ENCODE results near the gene ISM1.
"Not testable (repeated sequence)": the region's sequence is repeated elsewhere in the genome, so short reads cannot be mapped to it uniquely, and the experiment has no call there.

The ISM1 gene

DNA sequence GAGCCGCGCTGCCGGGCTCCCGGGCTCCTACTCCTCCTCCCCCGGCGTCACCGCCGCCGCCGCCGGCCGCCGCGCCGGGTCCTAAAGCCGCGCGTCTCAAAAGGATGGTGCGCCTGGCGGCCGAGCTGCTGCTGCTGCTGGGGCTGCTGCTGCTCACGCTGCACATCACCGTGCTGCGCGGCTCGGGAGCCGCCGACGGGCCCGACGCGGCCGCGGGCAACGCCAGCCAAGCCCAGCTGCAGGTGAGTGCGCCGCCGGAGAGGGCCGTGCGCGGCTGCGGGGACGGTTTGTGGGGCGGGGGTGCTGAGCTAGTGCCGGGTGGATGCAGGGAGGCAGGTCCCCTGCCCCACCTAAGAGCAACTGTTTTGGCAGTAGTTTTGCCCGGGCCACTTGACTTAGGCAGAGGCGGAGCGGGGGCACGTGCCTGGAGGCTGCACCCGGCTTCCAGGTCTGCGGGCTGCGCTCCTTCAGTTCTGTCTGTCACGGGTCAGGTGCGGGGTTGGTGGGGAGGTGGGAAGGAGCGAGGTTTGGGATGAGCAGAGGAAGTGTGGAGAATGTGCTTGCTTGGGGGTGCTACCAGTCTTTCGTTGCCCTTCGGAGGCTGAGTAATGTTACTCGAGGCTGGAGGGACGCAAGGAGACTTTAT lies 722 bp downstream of the ISM1 start:
- DNase-seq (ENCODE audit: low read depth in 2 of 2) = peak; percentile 42 to 63

GRCh38 chr20:13222319-13222716 lies 1.2 kb downstream of the ISM1 start:
- no peak for DNase-seq (ENCODE audit: low read depth in 2 of 2)

DNA sequence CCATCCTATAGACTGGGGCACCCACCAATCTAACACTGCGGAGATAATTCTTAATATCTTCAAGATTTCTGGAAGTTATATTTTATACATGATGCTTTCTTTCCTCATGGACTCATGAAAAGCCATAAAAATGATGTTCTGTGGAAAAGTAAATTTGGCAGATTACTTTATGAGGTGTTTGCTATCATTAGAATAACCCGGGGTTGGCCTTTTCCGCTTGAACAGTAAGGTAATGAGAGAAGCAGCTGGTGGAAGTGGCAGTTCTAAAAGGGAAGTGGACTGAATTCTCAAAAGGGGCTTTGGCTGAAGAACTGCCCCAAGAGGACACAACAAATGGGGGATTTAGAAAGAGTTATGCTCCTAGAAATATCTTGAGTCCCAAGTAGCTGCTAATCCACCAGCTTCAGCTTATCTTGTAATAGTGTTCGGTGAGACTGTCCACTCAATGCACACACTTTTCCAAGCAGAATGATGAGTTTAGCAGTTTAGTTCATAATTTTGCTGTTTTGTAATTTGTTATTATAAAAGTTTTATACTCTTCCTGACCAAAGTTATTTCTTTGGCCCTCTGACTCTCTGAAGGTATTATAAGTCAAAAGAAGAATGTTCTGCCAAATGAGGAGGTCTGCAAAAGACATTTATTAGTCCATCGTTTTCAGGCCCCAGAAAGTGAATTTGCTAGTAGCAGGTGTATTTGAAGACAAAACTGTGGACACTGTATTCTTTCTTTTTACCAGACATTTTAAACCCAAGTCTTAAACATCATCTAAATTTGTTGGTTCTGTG lies 2.9 kb downstream of the ISM1 start:
- DNase-seq (ENCODE audit: low read depth in 2 of 2) = no peak

- DNase-seq (ENCODE audit: low read depth in 2 of 2) = no peak
Observed at GRCh38 chr20:13226367-13226766, 5.3 kb downstream of the ISM1 start.

GRCh38 chr20:13228771-13229170 lies 7.7 kb downstream of the ISM1 start:
- DNase-seq (ENCODE audit: low read depth in 2 of 2) = no peak

- DNase-seq (ENCODE audit: low read depth in 2 of 2) = no peak
Observed at GRCh38 chr20:13229538-13229937, 8.5 kb downstream of the ISM1 start.

DNA sequence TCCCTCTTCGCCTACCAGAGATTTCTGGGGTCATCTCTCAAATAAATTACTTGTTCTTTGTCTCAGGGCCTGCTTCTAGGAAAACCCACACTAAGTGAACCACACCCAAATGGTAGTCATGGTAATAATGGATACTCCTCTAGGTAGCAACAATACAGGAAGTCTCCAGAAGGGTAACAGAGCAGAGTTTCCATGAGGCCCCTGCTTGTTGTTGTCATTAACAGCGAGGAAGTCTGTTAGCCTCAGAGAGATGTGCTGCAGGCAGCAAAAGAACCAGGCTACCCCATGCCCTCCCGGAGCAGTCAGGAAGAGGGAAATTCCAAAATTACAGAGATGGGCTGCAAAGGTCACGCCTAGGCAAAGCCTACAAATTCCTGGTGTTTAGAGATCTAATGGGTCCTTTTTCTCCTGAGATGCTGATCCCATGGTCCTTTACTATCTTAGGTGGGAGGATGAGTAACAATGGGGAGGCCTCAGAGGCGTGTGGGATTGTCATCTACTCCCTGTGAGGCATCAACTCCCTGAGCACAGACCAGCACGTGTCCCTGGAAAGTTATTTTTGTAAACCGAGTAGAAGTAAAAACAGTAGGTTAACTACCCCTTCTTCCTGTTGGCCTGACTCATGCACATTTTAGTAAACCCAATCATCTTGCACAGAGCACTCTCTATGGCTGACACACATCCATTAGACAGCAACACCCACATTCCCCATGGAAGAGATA lies 10.1 kb downstream of the ISM1 start:
- DNase-seq (ENCODE audit: low read depth in 2 of 2) = no peak

GRCh38 chr20:13232999-13233398 lies 11.9 kb downstream of the ISM1 start:
- DNase-seq (ENCODE audit: low read depth in 2 of 2) = no peak

DNA sequence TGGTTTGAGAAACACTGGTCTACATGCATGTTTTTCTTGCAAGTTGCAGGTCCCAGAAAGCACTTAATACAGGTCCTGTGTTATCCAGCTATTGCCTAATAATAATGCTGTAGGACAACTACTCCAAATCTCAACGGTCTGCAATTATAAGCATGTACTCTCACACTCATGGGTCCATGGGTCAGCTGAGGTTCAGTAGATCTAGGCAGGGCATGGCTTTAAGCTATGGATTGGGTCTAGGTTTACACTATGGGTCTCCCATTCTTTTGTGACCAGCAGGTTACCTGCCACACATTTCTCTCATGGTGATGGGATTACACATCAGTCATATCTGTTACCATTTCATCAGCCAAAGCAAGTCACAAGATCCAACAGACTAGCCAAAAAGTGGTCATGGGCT lies 13.9 kb downstream of the ISM1 start:
- DNase-seq (ENCODE audit: low read depth in 2 of 2) = no peak

DNA sequence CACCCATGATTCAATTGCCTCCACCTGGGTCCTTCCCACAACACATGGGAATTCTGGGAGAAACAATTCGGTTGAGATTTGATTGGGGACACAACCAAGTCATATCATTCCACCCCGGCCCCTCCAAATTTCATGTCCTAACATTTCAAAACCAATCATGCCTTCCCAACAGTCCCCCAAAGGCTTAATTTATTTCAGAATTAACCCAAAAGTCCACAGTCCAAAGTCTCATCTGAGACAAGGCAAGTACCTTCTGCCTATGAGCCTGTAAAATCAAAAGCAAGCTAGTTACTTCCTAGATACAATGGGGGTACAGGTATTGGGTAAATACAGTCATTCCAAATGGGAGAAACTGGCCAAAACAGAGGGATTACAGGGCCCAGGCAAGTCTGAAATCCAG lies 15.3 kb downstream of the ISM1 start:
- DNase-seq (ENCODE audit: low read depth in 2 of 2) = not testable (repeated sequence)

DNA sequence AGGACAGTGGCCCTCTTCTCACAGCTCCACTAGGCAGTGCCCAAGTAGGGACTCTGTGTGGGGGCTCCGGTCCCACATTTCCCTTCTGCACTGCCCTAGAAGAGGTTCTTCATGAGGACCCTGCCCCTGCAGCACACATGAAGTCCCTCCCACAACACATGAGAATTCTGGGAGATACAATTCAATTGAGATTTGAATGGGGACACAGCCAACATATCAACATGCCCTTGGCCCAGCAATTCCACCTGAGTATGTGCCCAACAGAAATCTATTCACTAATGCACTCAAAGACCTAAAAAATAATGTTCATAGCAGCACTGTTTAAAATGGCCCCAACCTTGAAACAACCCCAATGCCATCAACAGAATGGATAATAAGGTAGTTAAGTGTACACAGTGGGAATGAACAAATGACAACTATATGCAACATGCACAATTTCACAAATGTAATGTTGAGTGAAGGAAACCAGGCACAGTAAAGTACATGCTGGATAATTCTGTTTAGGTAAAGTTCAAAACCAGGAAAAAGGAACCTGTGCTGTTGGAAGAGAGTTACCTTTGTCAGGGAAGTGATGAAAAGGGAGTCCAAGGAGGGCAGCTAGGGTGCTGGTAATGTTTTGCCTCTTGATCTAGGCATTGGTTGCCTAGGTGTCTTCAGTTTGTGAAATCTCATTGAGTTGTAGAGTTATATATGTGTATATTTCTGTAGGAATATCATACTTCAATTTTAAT lies 16.1 kb downstream of the ISM1 start:
- no peak for DNase-seq (ENCODE audit: low read depth in 2 of 2)

DNA sequence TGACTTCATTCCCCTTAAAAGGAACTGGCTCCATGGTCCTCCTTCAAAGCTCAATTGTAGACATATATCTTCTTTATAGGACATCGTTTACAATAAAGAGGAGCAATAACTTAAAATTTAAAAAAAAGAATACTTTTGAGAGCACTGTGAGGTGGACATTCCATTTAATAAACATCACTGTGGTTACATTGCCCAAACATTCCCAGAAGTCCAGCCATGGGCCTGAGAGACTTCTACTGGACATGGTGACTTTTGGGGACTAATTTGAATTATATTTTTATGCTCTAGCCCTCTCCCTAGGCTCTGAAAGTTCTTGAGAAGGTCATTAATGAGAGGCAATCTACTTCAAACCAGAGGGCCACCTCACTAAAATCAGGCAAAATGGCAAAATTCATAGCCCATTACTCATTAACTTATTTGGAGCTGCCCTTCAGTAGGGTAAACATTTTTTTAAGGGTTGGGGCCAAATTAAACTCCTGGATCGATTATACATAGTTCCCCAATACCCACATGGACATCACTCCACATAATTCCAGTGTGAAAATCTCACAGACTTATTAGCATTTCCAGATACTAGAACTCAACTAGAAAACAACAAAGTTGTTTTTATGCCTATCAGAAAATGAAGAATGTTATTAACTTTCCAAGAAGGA lies 17.1 kb downstream of the ISM1 start:
- DNase-seq (ENCODE audit: low read depth in 2 of 2) = no peak

- DNase-seq (ENCODE audit: low read depth in 2 of 2) = no peak
Observed at GRCh38 chr20:13243826-13244376, 22.8 kb downstream of the ISM1 start.

- no peak for DNase-seq (ENCODE audit: low read depth in 2 of 2)
Observed at GRCh38 chr20:13245250-13245723, 24.2 kb downstream of the ISM1 start.

GRCh38 chr20:13249118-13249797 lies 28.2 kb downstream of the ISM1 start:
- no peak for DNase-seq (ENCODE audit: low read depth in 2 of 2)

- DNase-seq (ENCODE audit: low read depth in 2 of 2) = no peak
Observed at GRCh38 chr20:13249798-13250170, 28.7 kb downstream of the ISM1 start.

- no peak for DNase-seq (ENCODE audit: low read depth in 2 of 2)
Observed at GRCh38 chr20:13250251-13250650, 29.2 kb downstream of the ISM1 start.

GRCh38 chr20:13251106-13251903 lies 30.2 kb downstream of the ISM1 start:
- no peak for DNase-seq (ENCODE audit: low read depth in 2 of 2)

GRCh38 chr20:13251904-13252297 lies 30.8 kb downstream of the ISM1 start:
- no peak for DNase-seq (ENCODE audit: low read depth in 2 of 2)

DNA sequence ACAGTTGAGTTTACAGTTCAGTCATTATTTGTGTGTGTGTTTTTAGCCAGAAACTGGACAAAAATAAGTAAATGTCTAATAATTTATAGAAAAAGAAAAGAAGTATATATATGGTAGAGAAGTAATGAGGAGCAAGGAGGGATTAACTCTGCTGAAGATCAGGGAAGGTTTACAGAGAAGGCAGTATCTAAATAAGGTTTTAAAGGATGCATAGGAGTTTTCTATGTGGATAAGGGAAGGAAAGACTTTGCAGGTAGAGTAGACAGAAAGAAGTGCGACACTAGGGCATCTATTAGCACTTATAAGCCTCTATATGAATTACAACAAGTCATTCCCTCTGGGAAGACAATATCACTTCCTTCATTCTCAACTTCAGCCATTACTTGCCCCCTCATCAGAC lies 34.3 kb downstream of the ISM1 start:
- no peak for DNase-seq (ENCODE audit: low read depth in 2 of 2)
